ENCODE data around the gene AGAP1. TPM values are rescaled to one million over a fixed set of nuclear protein-coding genes. Genes with fewer than 3 reads are reported as not detected.

AGAP1 gene
- total RNA-seq, 3 donors from 2014 or later (not counting 1 experiment from before 2014, with no cell fraction given) = 42.0 to 56.4 (median 45.7) TPM

- Mint-ChIP-seq H3K36me3 (no peaks in the 10 kb centered on the region), H3K4me3 (no peak overlapping the region), H3K27me3 (ENCODE audit: low read depth in 2 of 2) (no peaks in the 10 kb centered on the region), H3K27ac (no peak overlapping the region), H3K4me1 (peaks cover 0 to 4% of the 10 kb centered on the region in 2 donors), H3K9me3 (no peaks in the 10 kb centered on the region)
- DNase-seq (no peak), ATAC-seq (no peak)
- peaks cover 6% of the 10 kb centered on the region for H3K36me3 ChIP-seq (ENCODE audit: control insufficient read depth, insufficient read depth, low read length)
- intact Hi-C loops (cut with micrococcal nuclease) = no loop called here
- TF ChIP-seq CTCF (IDR thresholded peaks at IDR 0.05) = no peak
- H3K9me3 ChIP-seq (ENCODE audit: control insufficient read depth, insufficient read depth, low read length) = peaks cover 5% of the 10 kb centered on the region
- 85% methylated on average over 6 of the region's 6 CpGs for WGBS (ENCODE audit: insufficient coverage)
- no peak overlapping the region for H3K27ac ChIP-seq (ENCODE audit: low read length)
- H3K4me3 ChIP-seq (ENCODE audit: low read length) = no peak overlapping the region
- no peaks in the 10 kb centered on the region for H3K4me1 ChIP-seq (ENCODE audit: control insufficient read depth, insufficient read depth, low read length)
- no peaks in the 10 kb centered on the region for H3K27me3 ChIP-seq (ENCODE audit: control insufficient read depth, insufficient read depth, low read length)
These were observed 310.8 kb downstream of the AGAP1 start for GRCh38 chr2:235804676-235805075.

GRCh38 chr2:235806986-235807750 lies 313.3 kb downstream of the AGAP1 start:
- no peak overlapping the region for H3K27ac ChIP-seq (ENCODE audit: low read length)
- no peak overlapping the region for H3K4me3 ChIP-seq (ENCODE audit: low read length)
- H3K27me3 Mint-ChIP-seq (ENCODE audit: low read depth in 2 of 2) = no peaks in the 10 kb centered on the region
- intact Hi-C loops (cut with micrococcal nuclease) = no loop called here
- no peaks in the 10 kb centered on the region for H3K9me3 Mint-ChIP-seq
- H3K36me3 Mint-ChIP-seq = no peaks in the 10 kb centered on the region
- H3K36me3 ChIP-seq (ENCODE audit: control insufficient read depth, insufficient read depth, low read length) = no peaks in the 10 kb centered on the region
- peaks cover 0 to 4% of the 10 kb centered on the region in 2 donors for H3K4me1 Mint-ChIP-seq
- 95% methylated on average over 29 of the region's 29 CpGs for WGBS (ENCODE audit: insufficient coverage)
- H3K4me1 ChIP-seq (ENCODE audit: control insufficient read depth, insufficient read depth, low read length) = no peaks in the 10 kb centered on the region
- no peak for ATAC-seq
- no peaks in the 10 kb centered on the region for H3K27me3 ChIP-seq (ENCODE audit: control insufficient read depth, insufficient read depth, low read length)
- H3K4me3 Mint-ChIP-seq = no peak overlapping the region
- no peak overlapping the region for H3K27ac Mint-ChIP-seq
- no peak for DNase-seq
- H3K9me3 ChIP-seq (ENCODE audit: control insufficient read depth, insufficient read depth, low read length) = peaks cover 5% of the 10 kb centered on the region
- TF ChIP-seq CTCF (IDR thresholded peaks at IDR 0.05) = no peak

GRCh38 chr2:235808366-235808765 lies 314.5 kb downstream of the AGAP1 start:
- no peak for TF ChIP-seq CTCF (IDR thresholded peaks at IDR 0.05)
- Histone ChIP-seq H3K9me3 (ENCODE audit: control insufficient read depth, insufficient read depth, low read length) (no peaks in the 10 kb centered on the region), H3K36me3 (ENCODE audit: control insufficient read depth, insufficient read depth, low read length) (no peaks in the 10 kb centered on the region), H3K27ac (ENCODE audit: low read length) (no peak overlapping the region), H3K4me1 (ENCODE audit: control insufficient read depth, insufficient read depth, low read length) (no peaks in the 10 kb centered on the region), H3K4me3 (ENCODE audit: low read length) (no peak overlapping the region), H3K27me3 (ENCODE audit: control insufficient read depth, insufficient read depth, low read length) (no peaks in the 10 kb centered on the region)
- ATAC-seq = no peak
- H3K4me3 Mint-ChIP-seq = no peak overlapping the region
- intact Hi-C loops (cut with micrococcal nuclease) = no loop called here
- no peaks in the 10 kb centered on the region for H3K9me3 Mint-ChIP-seq
- H3K27ac Mint-ChIP-seq = no peak overlapping the region
- no peak for DNase-seq
- peaks cover 0 to 4% of the 10 kb centered on the region in 2 donors for H3K4me1 Mint-ChIP-seq
- no peaks in the 10 kb centered on the region for H3K27me3 Mint-ChIP-seq (ENCODE audit: low read depth in 2 of 2)
- no peaks in the 10 kb centered on the region for H3K36me3 Mint-ChIP-seq
- 89% methylated on average over 8 of the region's 10 CpGs for WGBS (ENCODE audit: insufficient coverage)

GRCh38 chr2:235810252-235810651 lies 316.4 kb downstream of the AGAP1 start:
- TF ChIP-seq CTCF (IDR thresholded peaks at IDR 0.05) = no peak
- no peaks in the 10 kb centered on the region for H3K9me3 ChIP-seq (ENCODE audit: control insufficient read depth, insufficient read depth, low read length)
- DNase-seq (no peak), ATAC-seq (no peak)
- 86% methylated on average over 10 of the region's 10 CpGs for WGBS (ENCODE audit: insufficient coverage)
- Mint-ChIP-seq H3K9me3 (no peaks in the 10 kb centered on the region), H3K27me3 (ENCODE audit: low read depth in 2 of 2) (no peaks in the 10 kb centered on the region), H3K4me3 (no peak overlapping the region), H3K36me3 (no peaks in the 10 kb centered on the region), H3K27ac (no peak overlapping the region), H3K4me1 (no peaks in the 10 kb centered on the region)
- no peak overlapping the region for H3K27ac ChIP-seq (ENCODE audit: low read length)
- no peaks in the 10 kb centered on the region for H3K4me1 ChIP-seq (ENCODE audit: control insufficient read depth, insufficient read depth, low read length)
- intact Hi-C loops (cut with micrococcal nuclease) = no loop called here
- no peaks in the 10 kb centered on the region for H3K27me3 ChIP-seq (ENCODE audit: control insufficient read depth, insufficient read depth, low read length)
- H3K4me3 ChIP-seq (ENCODE audit: low read length) = no peak overlapping the region
- H3K36me3 ChIP-seq (ENCODE audit: control insufficient read depth, insufficient read depth, low read length) = no peaks in the 10 kb centered on the region

Measured in natural killer cell (primary cell).